PC-9 (cell line): Measurements from ENCODE around the gene EXOG. TPM values are rescaled to one million over a fixed set of nuclear protein-coding genes. Genes with fewer than 3 reads are reported as not detected.

Experiments
- BruUV-seq: library from RNA; stranded (reverse); fragments of 400-500 nt; replicated peaks from 2 replicates; lab custom pipeline; 2021; lab: Mats Ljungman, UMichigan
- CTCF ChIA-PET: fragments of 300-600 bp; sonication (Branson Sonifier 250); formaldehyde crosslinking; loops from one replicate; lab custom pipeline; 2022; ENCODE audit warnings: antibody characterized with exemption; lab: Charles Lee
- POLR2A ChIA-PET: fragments of 300-600 bp; sonication (Branson Sonifier 250); formaldehyde crosslinking; loops from one replicate; lab custom pipeline; 2022; ENCODE audit warnings: antibody characterized with exemption; ENCODE audit not compliant: unreplicated experiment; lab: Charles Lee
- DNase-seq, 2 experiments: peaks; one replicate each; pipeline versions ENCODE4 v3.0.0 to v3.0.0-alpha.2; 2015 to 2022; ENCODE audit warnings: mixed read lengths in 1 of 2
- H2AFZ ChIP-seq: fragments of 200-600 bp; sonication (generic); 2 replicates; pipeline ENCODE4 v1.8.1; 2017; ENCODE audit warnings: antibody characterized with exemption
- H3F3A ChIP-seq: fragments of 200-600 bp; sonication (generic); 2 replicates; pipeline ENCODE4 v1.8.1; 2017; ENCODE audit warnings: antibody characterized with exemption, mild to moderate bottlenecking, low read depth; ENCODE audit not compliant: insufficient read depth
- H3K27ac ChIP-seq: fragments of 200-600 bp; sonication (generic); 2 replicates; pipeline ENCODE4 v1.6.1; 2016; ENCODE audit warnings: mixed run types
- H3K27me3 ChIP-seq: fragments of 200-600 bp; sonication (generic); 2 replicates; pipeline ENCODE4 v1.6.1; 2016; ENCODE audit warnings: low read depth, mixed run types; ENCODE audit not compliant: insufficient read depth
- H3K36me3 ChIP-seq: fragments of 200-600 bp; sonication (generic); 2 replicates; pipeline ENCODE4 v1.6.1; 2016; ENCODE audit warnings: low read depth, mixed run types
- H3K4me1 ChIP-seq: fragments of 200-600 bp; sonication (generic); replicated peaks from 2 replicates; pipeline ENCODE4 v1.6.1; 2016; ENCODE audit warnings: mixed run types; ENCODE audit not compliant: insufficient read depth
- H3K4me2 ChIP-seq: fragments of 200-600 bp; sonication (generic); 2 replicates; pipeline ENCODE4 v1.6.1; 2017; ENCODE audit warnings: mixed run types
- H3K4me3 ChIP-seq: fragments of 200-600 bp; sonication (generic); 2 replicates; pipeline ENCODE4 v1.6.1; 2016; ENCODE audit warnings: mixed run types
- H3K79me2 ChIP-seq: fragments of 200-600 bp; sonication (generic); 2 replicates; pipeline ENCODE4 v1.6.1; 2017; ENCODE audit warnings: low read depth, mixed run types
- H3K9me2 ChIP-seq: fragments of 200-600 bp; sonication (generic); 2 replicates; pipeline ENCODE4 v1.8.1; 2017; ENCODE audit warnings: mild to moderate bottlenecking; ENCODE audit not compliant: insufficient read depth
- H3K9me3 ChIP-seq: fragments of 200-600 bp; sonication (generic); 2 replicates; pipeline ENCODE4 v1.8.1; 2016; ENCODE audit warnings: low read depth; ENCODE audit not compliant: insufficient read depth
- H4K20me1 ChIP-seq: fragments of 200-600 bp; sonication (generic); 2 replicates; pipeline ENCODE4 v1.8.1; 2017; ENCODE audit not compliant: insufficient read depth
- EZH2 ChIP-seq: fragments of 200-600 bp; sonication (generic); IDR thresholded peaks from 2 replicates; pipeline ENCODE4 v1.8.0; 2017; ENCODE audit warnings: antibody characterized with exemption, low read depth
- intact Hi-C: fragments of 100-400 bp; cut with micrococcal nuclease; formaldehyde crosslinking; loops from one replicate; pipeline ENCODE4 v1.10.0; 2022; ENCODE audit not compliant: unreplicated experiment
- total RNA-seq: library from RNA; stranded (reverse); gene quantifications from 2 replicates; pipeline ENCODE4 v1.2.3, GENCODE V29; 2021
- TF ChIP-seq, protein P1 (sequence below): fragments of 200-600 bp; sonication (generic); conservative IDR thresholded peaks from 2 replicates; pipeline ENCODE4 v1.6.1; 2017; ENCODE audit warnings: mixed run types, antibody characterized with exemption, mild to moderate bottlenecking, moderate library complexity

EXOG gene
- total RNA-seq, 1 experiment from 2014 or later: 7.5 TPM

DNA sequence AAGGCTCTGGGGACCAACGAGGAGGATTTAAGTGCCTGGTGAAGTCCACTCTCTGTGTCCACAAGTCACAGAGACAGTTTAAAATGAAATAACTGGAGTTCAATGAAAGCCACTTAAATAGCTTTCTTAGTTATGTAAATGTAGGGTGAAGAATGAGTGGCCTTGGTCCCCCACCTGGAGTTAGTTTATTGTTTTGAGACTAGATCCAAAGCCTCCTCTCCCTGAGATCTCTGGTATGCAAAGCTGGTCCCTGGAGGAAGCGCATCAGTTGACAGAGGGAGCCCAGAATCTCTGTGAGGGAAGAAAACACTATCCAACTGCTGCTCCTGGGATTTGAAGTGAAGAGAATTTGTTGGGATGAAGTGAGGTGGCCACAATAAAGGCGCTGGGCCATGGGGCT is 40.5 kb downstream of the EXOG start:
- CTCF ChIA-PET: no interaction called here
- TF ChIP-seq, protein P1, sequence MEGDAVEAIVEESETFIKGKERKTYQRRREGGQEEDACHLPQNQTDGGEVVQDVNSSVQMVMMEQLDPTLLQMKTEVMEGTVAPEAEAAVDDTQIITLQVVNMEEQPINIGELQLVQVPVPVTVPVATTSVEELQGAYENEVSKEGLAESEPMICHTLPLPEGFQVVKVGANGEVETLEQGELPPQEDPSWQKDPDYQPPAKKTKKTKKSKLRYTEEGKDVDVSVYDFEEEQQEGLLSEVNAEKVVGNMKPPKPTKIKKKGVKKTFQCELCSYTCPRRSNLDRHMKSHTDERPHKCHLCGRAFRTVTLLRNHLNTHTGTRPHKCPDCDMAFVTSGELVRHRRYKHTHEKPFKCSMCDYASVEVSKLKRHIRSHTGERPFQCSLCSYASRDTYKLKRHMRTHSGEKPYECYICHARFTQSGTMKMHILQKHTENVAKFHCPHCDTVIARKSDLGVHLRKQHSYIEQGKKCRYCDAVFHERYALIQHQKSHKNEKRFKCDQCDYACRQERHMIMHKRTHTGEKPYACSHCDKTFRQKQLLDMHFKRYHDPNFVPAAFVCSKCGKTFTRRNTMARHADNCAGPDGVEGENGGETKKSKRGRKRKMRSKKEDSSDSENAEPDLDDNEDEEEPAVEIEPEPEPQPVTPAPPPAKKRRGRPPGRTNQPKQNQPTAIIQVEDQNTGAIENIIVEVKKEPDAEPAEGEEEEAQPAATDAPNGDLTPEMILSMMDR: no peak
- TF ChIP-seq EZH2: no peak

DNA sequence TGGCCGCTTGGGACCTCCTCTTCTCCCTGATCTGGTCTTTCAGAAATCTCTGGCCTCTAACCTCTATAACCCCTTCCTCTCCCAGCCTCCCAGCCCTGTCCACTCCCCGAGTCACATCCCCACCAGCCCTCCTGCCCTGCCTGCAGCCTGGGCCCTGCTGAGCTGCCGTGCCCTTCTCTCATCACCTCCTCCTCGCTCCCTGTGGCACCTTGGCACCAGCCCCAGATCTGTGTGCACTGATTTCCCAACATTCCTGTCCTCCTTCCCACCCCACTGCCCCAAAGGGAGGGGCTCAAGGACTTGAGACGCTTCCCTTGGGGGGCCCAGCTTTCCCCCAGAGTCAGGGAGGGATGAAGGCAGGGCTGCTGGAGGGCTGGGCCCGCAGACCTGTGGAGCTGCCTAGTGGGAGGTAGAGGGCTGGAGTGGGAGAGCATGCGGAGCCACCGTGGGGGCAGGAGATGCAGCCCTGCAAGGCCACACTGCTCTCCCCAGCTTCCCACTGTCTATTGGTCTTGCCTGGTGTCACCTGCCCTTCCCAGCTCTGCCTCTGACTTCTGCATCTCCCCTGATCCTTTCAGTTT is 42.7 kb downstream of the EXOG start:
- no peak overlapping the region for H2AFZ ChIP-seq
- DNase-seq: no peak
- no peak overlapping the region for H3K27ac ChIP-seq
- ChIA-PET POLR2A (no interaction called here), CTCF (no interaction called here)
- H3F3A ChIP-seq: no peaks in the 10 kb centered on the region
- no TSS peak for BruUV-seq
- no peaks in the 10 kb centered on the region for H3K36me3 ChIP-seq
- H3K27me3 ChIP-seq: no peaks in the 10 kb centered on the region
- intact Hi-C loops: no loop called here
- TF ChIP-seq EZH2: no peak
- TF ChIP-seq, protein P1: no peak
- no peaks in the 10 kb centered on the region for H3K9me2 ChIP-seq
- no peaks in the 10 kb centered on the region for H3K9me3 ChIP-seq
- no peak overlapping the region for H3K4me3 ChIP-seq
- no peaks in the 10 kb centered on the region for H3K4me1 ChIP-seq
- H3K79me2 ChIP-seq: no peaks in the 10 kb centered on the region
- no peaks in the 10 kb centered on the region for H4K20me1 ChIP-seq
- no peak overlapping the region for H3K4me2 ChIP-seq

More for the DNA sequence above, 40.5 kb downstream of the EXOG start:
- POLR2A ChIA-PET: no interaction called here
- intact Hi-C loops: no loop called here
- Histone ChIP-seq H3K4me3 (no peak overlapping the region), H3K79me2 (no peaks in the 10 kb centered on the region), H3K4me1 (no peaks in the 10 kb centered on the region), H3K4me2 (no peak overlapping the region), H4K20me1 (no peaks in the 10 kb centered on the region), H2AFZ (no peak overlapping the region), H3K9me2 (no peaks in the 10 kb centered on the region), H3K27me3 (no peaks in the 10 kb centered on the region), H3K27ac (no peak overlapping the region), H3F3A (no peaks in the 10 kb centered on the region), H3K9me3 (no peaks in the 10 kb centered on the region), H3K36me3 (no peaks in the 10 kb centered on the region)
- no TSS peak for BruUV-seq
- no peak for DNase-seq

DNA sequence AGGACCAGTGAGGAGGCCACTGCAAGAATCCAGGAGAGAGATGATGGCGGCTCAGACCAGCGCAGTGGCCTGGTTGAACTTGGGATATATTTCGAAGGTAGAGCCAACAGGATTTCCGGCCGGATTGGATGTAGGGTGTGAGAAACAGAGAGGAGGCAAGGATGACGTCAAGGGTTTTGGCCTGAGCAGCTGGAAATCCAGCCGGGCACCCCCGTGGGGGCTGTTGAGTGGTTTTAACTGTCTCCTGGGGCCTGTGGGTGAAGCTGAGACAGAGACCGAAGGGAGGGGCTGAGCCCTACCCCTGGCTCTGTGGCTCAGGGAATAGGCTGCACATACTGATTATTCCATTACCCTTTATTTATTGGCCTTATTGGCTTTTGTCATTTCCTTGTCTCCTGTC is 45.7 kb downstream of the EXOG start:
- Histone ChIP-seq H4K20me1 (no peaks in the 10 kb centered on the region), H3K9me3 (no peaks in the 10 kb centered on the region), H3K36me3 (no peaks in the 10 kb centered on the region), H2AFZ (no peak overlapping the region), H3K79me2 (no peaks in the 10 kb centered on the region), H3K4me2 (no peak overlapping the region), H3K27ac (no peak overlapping the region), H3K4me1 (no peaks in the 10 kb centered on the region), H3F3A (no peaks in the 10 kb centered on the region), H3K9me2 (no peaks in the 10 kb centered on the region), H3K4me3 (no peak overlapping the region), H3K27me3 (peaks cover 8% of the 10 kb centered on the region; the same call in 1 of the 2 replicates)
- CTCF ChIA-PET: no interaction called here
- intact Hi-C loops: no loop called here
- no TSS peak for BruUV-seq
- DNase-seq: no peak
- POLR2A ChIA-PET: no interaction called here
- TF ChIP-seq EZH2: no peak
- TF ChIP-seq, protein P1: no peak
